IMR-90 (cell line): ENCODE data around the gene MUC21. TPM values are rescaled to one million over a fixed set of nuclear protein-coding genes. Genes with fewer than 3 reads are reported as not detected.

Source experiments
- ATAC-seq: fragments of 200-7000 bp; cut with Tn5 transposase; 2 replicates; pipeline ENCODE4 v1.9.1; 2020; ENCODE audit warnings: low read depth, mild to moderate bottlenecking, moderate library complexity
- BruUV-seq: library from RNA; stranded (reverse); fragments of 400-500 nt; replicated peaks from 2 replicates; lab custom pipeline; 2021; lab: Mats Ljungman, UMichigan
- CTCF ChIA-PET: fragments of 300-600 bp; formaldehyde crosslinking; extraction: SDS; loops from one replicate; lab custom pipeline; 2021; ENCODE audit warnings: antibody characterized with exemption; lab: Yijun Ruan, JAX
- POLR2A ChIA-PET: fragments of 300-600 bp; sonication (Branson Sonifier 250); formaldehyde crosslinking; loops from one replicate; lab custom pipeline; 2022; ENCODE audit warnings: antibody characterized with exemption; ENCODE audit not compliant: unreplicated experiment; lab: Charles Lee
- DNase-seq: peaks from one replicate; pipeline ENCODE4 v3.0.0; 2013
- H2AFZ ChIP-seq: replicated peaks from 2 replicates; pipeline ENCODE3; 2013; ENCODE audit warnings: low read length, mild to moderate bottlenecking; ENCODE audit not compliant: poor library complexity
- H2AK5ac ChIP-seq: 2 replicates; pipeline ENCODE4 v1.6.1; 2013; ENCODE audit warnings: low read depth, low read length, inconsistent platforms
- H2AK9ac ChIP-seq: replicated peaks from 2 replicates; pipeline ENCODE3; 2013; ENCODE audit warnings: mild to moderate bottlenecking, low read depth, low read length, moderate library complexity; ENCODE audit not compliant: poor library complexity
- H2BK120ac ChIP-seq: 2 replicates; pipeline ENCODE4 v1.6.1; 2013; ENCODE audit warnings: low read depth, low read length, inconsistent platforms
- H2BK15ac ChIP-seq: 3 replicates; pipeline ENCODE4 v1.6.1; 2013; ENCODE audit warnings: low read depth, low read length, inconsistent platforms
- H2BK20ac ChIP-seq: 2 replicates; pipeline ENCODE4 v1.6.1; 2013; ENCODE audit warnings: low read depth, mild to moderate bottlenecking, inconsistent platforms, low read length, moderate library complexity
- H2BK5ac ChIP-seq: 2 replicates; pipeline ENCODE4 v1.6.1; 2013; ENCODE audit warnings: mild to moderate bottlenecking, low read depth, low read length, inconsistent platforms; ENCODE audit not compliant: poor library complexity, severe bottlenecking
- H3K14ac ChIP-seq: replicated peaks from 2 replicates; pipeline ENCODE4 v1.6.1; 2013; ENCODE audit warnings: low read depth, low read length, inconsistent platforms
- H3K18ac ChIP-seq: 2 replicates; pipeline ENCODE4 v1.6.1; 2013; ENCODE audit warnings: low read depth, low read length, control low read depth
- H3K23ac ChIP-seq: 2 replicates; pipeline ENCODE4 v1.6.1; 2013; ENCODE audit warnings: low read depth, low read length, inconsistent platforms
- H3K27ac ChIP-seq: 2 replicates; pipeline ENCODE4 v1.5.1; 2013; ENCODE audit warnings: mild to moderate bottlenecking, control low read depth, low read length; ENCODE audit not compliant: insufficient read depth
- H3K27me3 ChIP-seq: 2 replicates; pipeline ENCODE4 v1.6.1; 2013; ENCODE audit warnings: low read length; ENCODE audit not compliant: control insufficient read depth, insufficient read depth
- H3K36me3 ChIP-seq: 2 replicates; pipeline ENCODE4 v1.6.1; 2013; ENCODE audit warnings: low read length, mixed read lengths; ENCODE audit not compliant: control insufficient read depth, insufficient read depth
- H3K4ac ChIP-seq: 2 replicates; pipeline ENCODE4 v1.6.1; 2013; ENCODE audit warnings: low read depth, low read length, inconsistent platforms
- H3K4me1 ChIP-seq: 2 replicates; pipeline ENCODE4 v1.6.1; 2013; ENCODE audit warnings: low read length, mixed read lengths; ENCODE audit not compliant: control insufficient read depth, insufficient read depth
- H3K4me2 ChIP-seq: 2 replicates; pipeline ENCODE4 v1.6.1; 2013; ENCODE audit warnings: low read depth, mild to moderate bottlenecking, control low read depth, low read length, moderate library complexity
- H3K4me3 ChIP-seq: 2 replicates; pipeline ENCODE4 v1.5.1; 2013; ENCODE audit warnings: low read depth, mild to moderate bottlenecking, control low read depth, low read length, moderate library complexity; ENCODE audit not compliant: insufficient read depth
- H3K56ac ChIP-seq: 2 replicates; pipeline ENCODE4 v1.6.1; 2013; ENCODE audit warnings: low read length, inconsistent platforms; ENCODE audit not compliant: insufficient read depth; ENCODE audit errors: extremely low read depth
- H3K79me1 ChIP-seq, 2 experiments: 2 replicates each; pipeline ENCODE4 v1.6.1; 2013; ENCODE audit warnings: low read length in 2 of 2, inconsistent platforms in 1 of 2, low read depth in 1 of 2
- H3K9ac ChIP-seq: 2 replicates; pipeline ENCODE4 v1.6.1; 2013; ENCODE audit warnings: low read depth, low read length, control low read depth
- H3K9me1 ChIP-seq: 2 replicates; pipeline ENCODE4 v1.6.1; 2013; ENCODE audit warnings: low read length, inconsistent platforms; ENCODE audit not compliant: insufficient read depth
- H3K9me3 ChIP-seq: 2 replicates; pipeline ENCODE4 v1.6.1; 2013; ENCODE audit warnings: low read length; ENCODE audit not compliant: control insufficient read depth, insufficient read depth
- H4K20me1 ChIP-seq: 2 replicates; pipeline ENCODE4 v1.6.1; 2013; ENCODE audit warnings: low read length, inconsistent platforms; ENCODE audit not compliant: insufficient read depth
- H4K5ac ChIP-seq: 2 replicates; pipeline ENCODE4 v1.6.1; 2013; ENCODE audit warnings: mild to moderate bottlenecking, low read depth, low read length, control low read depth
- H4K8ac ChIP-seq, 2 experiments: 2 replicates each; pipeline ENCODE4 v1.6.1; 2013; ENCODE audit warnings: low read depth in 2 of 2, low read length in 2 of 2, control low read depth in 1 of 2, inconsistent platforms in 1 of 2
- H4K91ac ChIP-seq: 2 replicates; pipeline ENCODE4 v1.6.1; 2013; ENCODE audit warnings: low read depth, low read length, inconsistent platforms; ENCODE audit not compliant: insufficient read depth
- WGBS, 2 experiments: methylation state at CpG; one replicate each; pipeline versions ENCODE4 v1.1.5 to v1.1.7; 2013; ENCODE audit warnings: missing lambda C conversion rate in 2 of 2; ENCODE audit not compliant: insufficient read length in 1 of 2; ENCODE audit errors: extremely low coverage in 2 of 2; 5-methylcytosine and 5-hydroxymethylcytosine counted together
- dilution Hi-C: fragments of 300-500 bp; cut with HindIII; formaldehyde crosslinking; loops from one replicate; pipeline ENCODE4 v1.14.3; 2018; ENCODE audit warnings: low sequenced_read_pairs; ENCODE audit not compliant: unreplicated experiment
- in situ Hi-C: fragments of 300-500 bp; cut with MboI; formaldehyde crosslinking; loops from 3 replicates; pipeline ENCODE4 v1.14.3; 2019; ENCODE audit warnings: low sequenced_read_pairs, inconsistent platforms, mixed read lengths
- intact Hi-C: fragments of 100-400 bp; cut with micrococcal nuclease; formaldehyde crosslinking; loops from 2 replicates; pipeline ENCODE4 v1.10.0; 2022
- polyA plus RNA-seq, 3 experiments: library from polyadenylated mRNA; depleted of rRNA; stranded (reverse); fragments of >200 nt; gene quantifications; 2 replicates each; pipeline ENCODE4 v1.2.3, GENCODE V29; 2012; ENCODE audit warnings: low replicate concordance in 1 of 3
- total RNA-seq: library from RNA; depleted of rRNA; stranded (reverse); fragments of >200 nt; gene quantifications from 2 replicates; pipeline ENCODE4 v1.2.3, GENCODE V29; 2012
- TF ChIP-seq, protein P1 (sequence below): fragments of 150-350 bp; IDR thresholded peaks from 2 replicates; pipeline ENCODE4 v1.6.1; 2017; ENCODE audit warnings: mild to moderate bottlenecking, antibody characterized with exemption, low read length, low read depth

Gene MUC21
- total and polyA plus RNA-seq, 2 of the 4 experiments (the other 2 are of a cell fraction): not detected

DNA sequence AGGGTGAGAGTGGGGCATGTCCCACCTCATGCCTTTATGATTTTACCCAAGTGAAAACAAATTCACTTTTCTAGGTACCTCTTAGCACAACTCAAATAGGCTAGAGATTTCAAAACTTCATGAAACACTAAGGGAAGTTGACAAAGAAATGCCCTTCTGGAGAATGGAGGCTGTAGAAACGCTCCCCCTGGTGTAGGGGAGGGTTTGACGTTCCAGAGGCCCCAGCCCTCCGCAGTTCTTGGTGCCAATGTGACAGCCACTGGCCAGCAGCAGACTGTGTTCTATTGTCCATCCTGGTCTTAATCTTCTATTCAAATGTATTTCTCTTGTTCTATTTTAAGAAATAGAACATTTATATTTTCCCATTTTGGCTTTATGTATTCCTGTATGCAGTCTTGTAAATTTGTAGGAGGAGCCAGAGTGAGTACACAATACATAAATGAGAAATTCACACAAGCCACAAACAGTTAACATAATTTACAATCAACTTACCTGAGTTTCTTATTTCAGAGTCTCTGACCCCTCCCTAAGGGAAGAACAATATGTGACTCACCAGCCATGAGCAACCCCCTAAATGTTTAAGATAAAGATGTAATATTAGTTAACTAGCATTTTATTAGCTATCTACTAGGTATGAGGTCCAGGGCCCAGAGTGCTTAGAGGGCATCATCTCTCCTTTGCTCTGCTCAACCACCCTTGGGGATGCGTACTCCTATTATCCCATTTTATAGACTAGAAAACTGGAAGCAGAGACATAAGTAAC lies 8.8 kb upstream of the MUC21 start:
- Histone ChIP-seq H2AK5ac (no peak overlapping the region), H4K8ac (no peak overlapping the region), H3K4me1 (no peaks in the 10 kb centered on the region), H2BK20ac (no peak overlapping the region), H3K18ac (no peak overlapping the region), H3K4me3 (no peak overlapping the region), H3K9me1 (no peaks in the 10 kb centered on the region), H3K14ac (no peak overlapping the region), H2BK5ac (no peak overlapping the region), H2AK9ac (no peak overlapping the region), H3K9ac (no peak overlapping the region), H3K79me1 (no peaks in the 10 kb centered on the region), H3K23ac (no peak overlapping the region), H2BK15ac (no peak overlapping the region), H3K36me3 (no peaks in the 10 kb centered on the region), H4K91ac (no peak overlapping the region), H3K9me3 (no peaks in the 10 kb centered on the region), H3K27ac (no peak overlapping the region), H4K20me1 (no peaks in the 10 kb centered on the region), H2AFZ (no peak overlapping the region), H3K56ac (no peak overlapping the region), H3K4ac (no peak overlapping the region), H3K4me2 (no peak overlapping the region), H4K5ac (no peak overlapping the region), H3K27me3 (peaks cover 26% of the 10 kb centered on the region), H2BK120ac (no peak overlapping the region)
- dilution Hi-C loops: no loop called here
- ChIA-PET POLR2A (no interaction called here), CTCF (no interaction called here)
- no peak for DNase-seq
- ATAC-seq: no peak
- in situ Hi-C loops: no loop called here
- intact Hi-C loops: no loop called here
- TF ChIP-seq, protein P1, sequence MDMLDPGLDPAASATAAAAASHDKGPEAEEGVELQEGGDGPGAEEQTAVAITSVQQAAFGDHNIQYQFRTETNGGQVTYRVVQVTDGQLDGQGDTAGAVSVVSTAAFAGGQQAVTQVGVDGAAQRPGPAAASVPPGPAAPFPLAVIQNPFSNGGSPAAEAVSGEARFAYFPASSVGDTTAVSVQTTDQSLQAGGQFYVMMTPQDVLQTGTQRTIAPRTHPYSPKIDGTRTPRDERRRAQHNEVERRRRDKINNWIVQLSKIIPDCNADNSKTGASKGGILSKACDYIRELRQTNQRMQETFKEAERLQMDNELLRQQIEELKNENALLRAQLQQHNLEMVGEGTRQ: no peak
- BruUV-seq: no TSS peak
- WGBS, 2 experiments: no CpG with 5 or more reads among the region's 4 CpGs
